Esophagus muscularis mucosa (tissue), 4 donors: ENCODE measurements around the gene PIP5K1B. TPM values are rescaled to one million over a fixed set of nuclear protein-coding genes. Genes with fewer than 3 reads are reported as not detected.

Experiments used
- DNase-seq: peaks from one replicate; pipeline ENCODE4 v3.0.0-alpha.2; 2017; ENCODE audit errors: extremely low spot score
- H3K27ac ChIP-seq, 4 donors: fragments of 200-600 bp; sonication (generic); replicated peaks in 1 of 4; 1 replicate in 3 of 4; 2 replicates in 1 of 4; pipeline ENCODE4 v1.5.1; 2016 to 2019; ENCODE audit warnings: mild to moderate bottlenecking in 1 of 4
- H3K27me3 ChIP-seq, 4 donors: fragments of 200-600 bp; sonication (generic); one replicate each; pipeline versions ENCODE4 v1.5.1 to v1.6.0; 2016 to 2019
- H3K36me3 ChIP-seq, 4 donors: fragments of 200-600 bp; sonication (generic); one replicate each; pipeline ENCODE4 v1.5.1; 2016 to 2019
- H3K4me1 ChIP-seq, 4 donors: fragments of 200-600 bp; sonication (generic); one replicate each; pipeline ENCODE4 v1.5.1; 2016 to 2019
- H3K4me3 ChIP-seq, 4 donors: fragments of 200-600 bp; sonication (generic); 1 replicate in 2 of 4; 2 replicates in 2 of 4; pipeline ENCODE4 v1.5.1; 2016 to 2019; ENCODE audit warnings: mild to moderate bottlenecking in 4 of 4, moderate library complexity in 1 of 4
- H3K9me3 ChIP-seq, 4 donors: fragments of 200-600 bp; sonication (generic); 1 replicate in 3 of 4; 2 replicates in 1 of 4; pipeline ENCODE4 v1.5.1; 2016 to 2019
- CTCF ChIP-seq, 3 experiments: fragments of 200-600 bp in 2 of 3; fragments of 450-650 bp in 1 of 3; sonication (generic) in 2 of 3; IDR thresholded peaks; one replicate each; pipeline ENCODE4 v1.5.1; 2017 to 2019; ENCODE audit warnings: antibody characterized with exemption in 3 of 3, mild to moderate bottlenecking in 2 of 3, moderate library complexity in 1 of 3
- EP300 ChIP-seq: sonication (generic); formaldehyde crosslinking; IDR thresholded peaks from one replicate; pipeline ENCODE4 v1.6.1; 2017; ENCODE audit warnings: antibody characterized with exemption
- POLR2A ChIP-seq: fragments of 450-650 bp; IDR thresholded peaks from one replicate; pipeline ENCODE4 v1.6.1; 2017; ENCODE audit warnings: antibody characterized with exemption, moderate library complexity, mild to moderate bottlenecking, low read depth
- POLR2AphosphoS5 ChIP-seq, 2 donors: sonication (generic); formaldehyde crosslinking; IDR thresholded peaks; one replicate each; pipeline ENCODE4 v1.6.1; 2017; ENCODE audit warnings: antibody characterized with exemption in 2 of 2
- WGBS: methylation state at CpG from one replicate; pipeline ENCODE4 v1.1.5; 2018; 5-methylcytosine and 5-hydroxymethylcytosine counted together
- intact Hi-C: fragments of 100-400 bp; cut with DNase I; formaldehyde crosslinking; loops from one replicate; pipeline ENCODE4 v1.15.1; 2023
- total RNA-seq, 4 donors: library from RNA; depleted of rRNA; stranded (reverse); fragments of >200 nt; gene quantifications; one replicate each; pipeline versions ENCODE4 v1.1.0 to v1.2.1, GENCODE V29; 2016

Gene PIP5K1B
- total RNA-seq, 4 donors from 2014 or later, result 0.42 to 1.7 (median 1.2) TPM

GRCh38 chr9:68842568-68842967 lies 137.5 kb downstream of the PIP5K1B start:
- H3K27me3 ChIP-seq, result no peaks in the 10 kb centered on the region
- intact Hi-C loops, result no loop called here
- H3K36me3 ChIP-seq, result no peaks in the 10 kb centered on the region
- 96% methylated on average over 2 of the region's 2 CpGs for WGBS
- H3K27ac ChIP-seq, result no peak overlapping the region
- DNase-seq, result no peak
- H3K9me3 ChIP-seq, result no peaks in the 10 kb centered on the region
- TF ChIP-seq POLR2A (no peak), POLR2AphosphoS5 (IDR thresholded peaks at IDR 0.05) (no peak), EP300 (no peak), CTCF (IDR thresholded peaks at IDR 0.05) (no peak)
- H3K4me1 ChIP-seq, result no peaks in the 10 kb centered on the region
- no peak overlapping the region for H3K4me3 ChIP-seq

GRCh38 chr9:68843239-68843638 lies 138.2 kb downstream of the PIP5K1B start:
- no peaks in the 10 kb centered on the region for H3K27me3 ChIP-seq
- no peak for DNase-seq
- no peak overlapping the region for H3K27ac ChIP-seq
- no peak overlapping the region for H3K4me3 ChIP-seq
- no peaks in the 10 kb centered on the region for H3K36me3 ChIP-seq
- TF ChIP-seq EP300 (no peak), CTCF (IDR thresholded peaks at IDR 0.05) (no peak), POLR2A (no peak), POLR2AphosphoS5 (IDR thresholded peaks at IDR 0.05) (no peak)
- intact Hi-C loops, result no loop called here
- H3K9me3 ChIP-seq, result no peaks in the 10 kb centered on the region
- H3K4me1 ChIP-seq, result no peaks in the 10 kb centered on the region
- WGBS, result 75% methylated on average over 3 of the region's 3 CpGs

- H3K9me3 ChIP-seq, result no peaks in the 10 kb centered on the region
- H3K27me3 ChIP-seq, result no peaks in the 10 kb centered on the region
- TF ChIP-seq EP300 (no peak), CTCF (IDR thresholded peaks at IDR 0.05) (no peak), POLR2AphosphoS5 (IDR thresholded peaks at IDR 0.05) (no peak)
- intact Hi-C loops, result no loop called here
- no peaks in the 10 kb centered on the region for H3K36me3 ChIP-seq
- WGBS, result 68% methylated on average over 3 of the region's 3 CpGs
- H3K4me1 ChIP-seq, result no peaks in the 10 kb centered on the region
- H3K4me3 ChIP-seq, result no peak overlapping the region
- DNase-seq, result no peak
- no peak overlapping the region for H3K27ac ChIP-seq
Measured at GRCh38 chr9:68844157-68844556, 139.1 kb downstream of the PIP5K1B start.

DNA sequence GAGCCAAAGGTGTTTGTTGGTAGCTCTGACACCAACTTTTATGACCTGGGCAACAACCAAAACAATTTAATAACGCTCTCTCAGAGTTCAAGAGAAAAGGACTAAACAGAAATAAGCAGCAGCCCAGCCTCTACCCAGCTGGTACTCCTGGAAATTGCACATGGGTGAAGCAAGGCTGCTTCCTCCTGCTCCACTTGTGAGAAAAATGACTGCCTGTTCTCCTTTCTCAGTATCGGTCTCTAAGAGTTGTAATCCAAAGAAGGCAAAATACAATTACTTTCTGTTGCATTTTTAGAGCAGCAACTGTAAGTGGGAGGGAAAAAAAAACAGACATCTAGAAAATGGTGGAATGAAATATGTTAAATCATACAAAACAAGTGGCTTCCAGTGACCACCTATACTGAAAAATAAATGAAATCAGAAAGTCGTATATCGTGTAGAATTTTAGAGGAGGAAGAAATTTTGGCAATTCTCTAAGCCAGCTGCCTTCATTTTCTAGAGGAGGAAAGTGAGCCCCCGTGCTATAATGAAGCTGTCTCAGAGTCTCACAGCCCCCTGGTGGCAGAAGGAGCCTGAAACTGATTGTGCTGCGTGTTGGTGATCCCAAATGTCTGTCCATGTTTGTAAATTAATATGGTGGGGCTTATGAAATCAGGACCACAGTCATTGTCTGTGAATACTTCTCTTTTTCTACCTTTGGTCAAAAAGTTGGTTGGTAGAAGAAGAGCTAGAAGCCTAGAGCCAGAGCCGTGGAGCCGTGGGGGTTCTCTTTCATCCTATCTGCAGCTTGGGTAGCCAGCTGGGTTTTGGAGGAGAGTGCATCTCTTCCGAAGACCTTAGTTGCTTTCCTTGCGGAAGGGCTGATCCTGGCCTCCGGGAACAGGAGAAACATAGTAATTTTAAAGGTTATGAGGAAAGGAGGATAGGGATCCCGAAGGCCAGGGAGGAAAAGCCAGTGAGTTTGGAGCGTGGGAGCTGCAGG lies 139.9 kb downstream of the PIP5K1B start:
- WGBS, result 71% methylated on average over 13 of the region's 13 CpGs
- TF ChIP-seq POLR2A (no peak), CTCF (IDR thresholded peaks at IDR 0.05) (peak; percentile 26 to 37 (median 34))
- Histone ChIP-seq H3K27ac (no peak overlapping the region), H3K27me3 (no peaks in the 10 kb centered on the region), H3K4me1 (no peaks in the 10 kb centered on the region), H3K36me3 (no peaks in the 10 kb centered on the region), H3K4me3 (no peak overlapping the region), H3K9me3 (no peaks in the 10 kb centered on the region)
- intact Hi-C loops, result no loop called here
- DNase-seq, result no peak
